GM19328 (cell line): ENCODE data around the gene ELAC2.

Source experiments
- ATAC-seq: cut with Tn5 transposase; IDR thresholded peaks from one replicate; pipeline ENCODE4 v1.9.1; 2021; ENCODE audit warnings: mild to moderate bottlenecking, moderate library complexity; ENCODE audit not compliant: unreplicated experiment

The ELAC2 gene

GRCh38 chr17:12955521-12955920 lies 62.3 kb downstream of the ELAC2 start:
- ATAC-seq, result no peak

- ATAC-seq, result no peak
Measured at GRCh38 chr17:12953156-12953555, 64.7 kb downstream of the ELAC2 start.

GRCh38 chr17:12952012-12952411 lies 65.8 kb downstream of the ELAC2 start:
- ATAC-seq, result no peak

- no peak for ATAC-seq
Measured at GRCh38 chr17:12947047-12947446, 70.8 kb downstream of the ELAC2 start.
